Breast epithelium (tissue), 3 donors: Measurements from ENCODE around the gene TBC1D20.

Experiments
- CTCF ChIP-seq, 3 donors: fragments of 450-650 bp; IDR thresholded peaks; one replicate each; pipeline ENCODE4 v1.5.1; 2016 to 2017; ENCODE audit warnings: antibody characterized with exemption in 3 of 3, mild to moderate bottlenecking in 3 of 3, moderate library complexity in 3 of 3
- POLR2A ChIP-seq: fragments of 450-650 bp; IDR thresholded peaks from one replicate; pipeline ENCODE4 v1.6.1; 2016; ENCODE audit warnings: antibody characterized with exemption, mild to moderate bottlenecking, moderate library complexity

GRCh38 chr20:417801-418342, 44.5 kb downstream of the TBC1D20 start:
- TF ChIP-seq CTCF (IDR thresholded peaks at IDR 0.05) (no peak), POLR2A (no peak)
